OCI-LY7 (cell line): Measurements from ENCODE around the gene ODF2L.

Source experiments
- CTCF ChIP-seq: fragments of 200-600 bp; sonication (generic); conservative IDR thresholded peaks from 2 replicates; pipeline ENCODE4 v1.5.1; 2014; ENCODE audit warnings: mild to moderate bottlenecking, antibody characterized with exemption, low read length, moderate library complexity, mixed read lengths
- EZH2phosphoT487 ChIP-seq: fragments of 200-600 bp; sonication (generic); IDR thresholded peaks from 2 replicates; pipeline ENCODE4 v1.6.1; 2018; ENCODE audit warnings: low read depth, borderline replicate concordance, mild to moderate bottlenecking, mixed run types, antibody characterized with exemption, low read length, moderate library complexity, mixed read lengths

GRCh38 chr1:86423473-86423872 lies 27.4 kb upstream of the ODF2L start:
- TF ChIP-seq CTCF (no peak), EZH2phosphoT487 (no peak)
